Measurements from ENCODE around the gene MRPL54. TPM values are rescaled to one million over a fixed set of nuclear protein-coding genes. Genes with fewer than 3 reads are reported as not detected.

The MRPL54 gene
- total RNA-seq, 2 experiments from 2014 or later: 47.4 to 50.9 TPM

DNA sequence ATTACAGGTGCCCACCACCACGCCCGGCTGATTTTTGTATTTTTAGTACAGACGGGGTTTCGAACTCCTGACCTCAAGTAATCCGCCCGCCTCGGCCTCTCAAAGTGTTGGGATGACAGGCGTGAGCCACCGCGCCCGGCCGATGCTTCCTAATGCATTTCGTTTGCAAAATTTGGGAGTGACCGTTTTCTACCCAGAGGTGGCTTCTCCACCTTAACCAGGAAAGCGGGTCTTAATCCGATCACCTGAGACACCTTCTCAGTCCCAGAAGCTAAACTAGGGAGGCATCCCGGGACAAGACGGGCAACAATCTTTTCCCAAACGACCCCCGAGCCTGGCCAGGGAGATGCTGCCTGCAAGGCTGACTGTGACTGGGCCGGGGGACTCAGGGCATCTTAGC lies 38.5 kb downstream of the MRPL54 start:
- no peaks in the 10 kb centered on the region for H3K27me3 Mint-ChIP-seq
- intact Hi-C loops (cut with micrococcal nuclease): no loop called here
- H3K4me3 Mint-ChIP-seq: peak overlapping the region; percentile 50
- H3K36me3 Mint-ChIP-seq (ENCODE audit: low read depth): peaks cover 3% of the 10 kb centered on the region
- ATAC-seq (no peak), DNase-seq (no peak)
- no peak overlapping the region for H3K27ac Mint-ChIP-seq
- CTCF ChIA-PET: no interaction called here
- TF ChIP-seq, protein P1, sequence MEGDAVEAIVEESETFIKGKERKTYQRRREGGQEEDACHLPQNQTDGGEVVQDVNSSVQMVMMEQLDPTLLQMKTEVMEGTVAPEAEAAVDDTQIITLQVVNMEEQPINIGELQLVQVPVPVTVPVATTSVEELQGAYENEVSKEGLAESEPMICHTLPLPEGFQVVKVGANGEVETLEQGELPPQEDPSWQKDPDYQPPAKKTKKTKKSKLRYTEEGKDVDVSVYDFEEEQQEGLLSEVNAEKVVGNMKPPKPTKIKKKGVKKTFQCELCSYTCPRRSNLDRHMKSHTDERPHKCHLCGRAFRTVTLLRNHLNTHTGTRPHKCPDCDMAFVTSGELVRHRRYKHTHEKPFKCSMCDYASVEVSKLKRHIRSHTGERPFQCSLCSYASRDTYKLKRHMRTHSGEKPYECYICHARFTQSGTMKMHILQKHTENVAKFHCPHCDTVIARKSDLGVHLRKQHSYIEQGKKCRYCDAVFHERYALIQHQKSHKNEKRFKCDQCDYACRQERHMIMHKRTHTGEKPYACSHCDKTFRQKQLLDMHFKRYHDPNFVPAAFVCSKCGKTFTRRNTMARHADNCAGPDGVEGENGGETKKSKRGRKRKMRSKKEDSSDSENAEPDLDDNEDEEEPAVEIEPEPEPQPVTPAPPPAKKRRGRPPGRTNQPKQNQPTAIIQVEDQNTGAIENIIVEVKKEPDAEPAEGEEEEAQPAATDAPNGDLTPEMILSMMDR (IDR thresholded peaks at IDR 0.05): no peak
- POLR2A ChIA-PET: interaction anchor here (0.7 kb wide), 1 partner anchor 18 kb away, joined by 3 read pairs; no protein-coding TSS in a partner anchor
- peaks cover 23% of the 10 kb centered on the region for H3K4me1 Mint-ChIP-seq (ENCODE audit: low read depth)
- H3K9me3 Mint-ChIP-seq: peaks cover 7% of the 10 kb centered on the region

GRCh38 chr19:3801412-3802096 lies 39.1 kb downstream of the MRPL54 start:
- H3K4me3 Mint-ChIP-seq: peak overlapping the region; percentile 50
- ChIA-PET POLR2A (interaction anchor here (0.7 kb wide), 1 partner anchor 19 kb away, joined by 3 read pairs; no protein-coding TSS in a partner anchor), CTCF (no interaction called here)
- no peak overlapping the region for H3K27ac Mint-ChIP-seq
- ATAC-seq: peak; percentile 69
- H3K36me3 Mint-ChIP-seq (ENCODE audit: low read depth): peaks cover 3% of the 10 kb centered on the region
- peaks cover 5% of the 10 kb centered on the region for H3K9me3 Mint-ChIP-seq
- H3K4me1 Mint-ChIP-seq (ENCODE audit: low read depth): peaks cover 24% of the 10 kb centered on the region
- TF ChIP-seq, protein P1 (IDR thresholded peaks at IDR 0.05): no peak
- no peaks in the 10 kb centered on the region for H3K27me3 Mint-ChIP-seq
- DNase-seq: peak; percentile 83
- intact Hi-C loops (cut with micrococcal nuclease): no loop called here

- ChIA-PET POLR2A (interaction anchor here (0.7 kb wide), 1 partner anchor 892 kb away, joined by 3 read pairs; no protein-coding TSS in a partner anchor), CTCF (interaction anchor here (1.1 kb wide), 1 partner anchor 18 kb away, joined by 4 read pairs; no protein-coding TSS in a partner anchor)
- Mint-ChIP-seq H3K9me3 (no peaks in the 10 kb centered on the region), H3K27me3 (no peaks in the 10 kb centered on the region), H3K4me1 (ENCODE audit: low read depth) (peaks cover 33% of the 10 kb centered on the region), H3K27ac (no peak overlapping the region), H3K36me3 (ENCODE audit: low read depth) (no peaks in the 10 kb centered on the region), H3K4me3 (no peak overlapping the region)
- DNase-seq (no peak), ATAC-seq (no peak)
- intact Hi-C loops (cut with micrococcal nuclease): no loop called here
- TF ChIP-seq, protein P1 (IDR thresholded peaks at IDR 0.05): no peak
Observed at GRCh38 chr19:3803114-3803888, 40.8 kb downstream of the MRPL54 start.

GRCh38 chr19:3803986-3804385 lies 41.5 kb downstream of the MRPL54 start:
- CTCF ChIA-PET: no interaction called here
- Mint-ChIP-seq H3K9me3 (no peaks in the 10 kb centered on the region), H3K27me3 (no peaks in the 10 kb centered on the region), H3K4me3 (no peak overlapping the region), H3K4me1 (ENCODE audit: low read depth) (peaks cover 32% of the 10 kb centered on the region), H3K27ac (no peak overlapping the region), H3K36me3 (ENCODE audit: low read depth) (no peaks in the 10 kb centered on the region)
- DNase-seq: no peak
- TF ChIP-seq, protein P1 (IDR thresholded peaks at IDR 0.05): no peak
- POLR2A ChIA-PET: interaction anchor here (0.7 to 1.2 kb wide), 3 partner anchors 14 to 950 kb away, joined by 3 to 4 read pairs (median 3); no protein-coding TSS in a partner anchor
- intact Hi-C loops (cut with micrococcal nuclease): no loop called here
- no peak for ATAC-seq

DNA sequence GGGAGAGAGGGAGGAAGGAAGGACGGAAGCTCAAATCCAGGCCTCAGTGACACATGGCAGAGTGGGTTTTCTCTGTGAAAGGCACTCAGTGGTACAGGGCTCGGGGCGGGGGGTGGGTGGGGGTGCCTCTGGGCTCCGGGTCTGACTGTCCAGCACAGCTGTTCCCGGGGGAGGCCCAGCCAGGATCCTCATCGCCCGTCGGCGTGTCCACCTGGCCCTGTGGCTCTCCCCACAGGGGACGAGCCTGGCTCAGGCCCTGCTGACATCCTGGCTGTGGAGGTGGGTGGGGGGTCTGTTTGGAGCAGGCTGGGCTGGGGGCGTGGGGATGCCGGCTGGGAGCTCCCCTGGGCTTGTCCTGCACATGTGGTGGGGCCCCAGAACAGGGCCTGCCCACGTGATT lies 41.9 kb downstream of the MRPL54 start:
- H3K4me1 Mint-ChIP-seq (ENCODE audit: low read depth): peaks cover 28% of the 10 kb centered on the region
- ChIA-PET POLR2A (interaction anchor here (0.7 to 1.2 kb wide), 2 partner anchors 15 to 950 kb away, joined by 3 to 4 read pairs; no protein-coding TSS in a partner anchor), CTCF (no interaction called here)
- DNase-seq (no peak), ATAC-seq (no peak)
- no peaks in the 10 kb centered on the region for H3K9me3 Mint-ChIP-seq
- no peak overlapping the region for H3K27ac Mint-ChIP-seq
- no peaks in the 10 kb centered on the region for H3K27me3 Mint-ChIP-seq
- H3K36me3 Mint-ChIP-seq (ENCODE audit: low read depth): no peaks in the 10 kb centered on the region
- no peak overlapping the region for H3K4me3 Mint-ChIP-seq
- TF ChIP-seq, protein P1 (IDR thresholded peaks at IDR 0.05): no peak
- intact Hi-C loops (cut with micrococcal nuclease): no loop called here

Measured in activated CD8-positive, alpha-beta T cell treated with anti-CD3 and anti-CD28 coated beads for 36 hours (primary cell).